ENCODE measurements around the gene SPRED2. TPM values are rescaled to one million over a fixed set of nuclear protein-coding genes. Genes with fewer than 3 reads are reported as not detected.

SPRED2 gene
- total RNA-seq, 4 donors from 2014 or later, result 12.5 to 21.2 (median 13.8) TPM

DNA sequence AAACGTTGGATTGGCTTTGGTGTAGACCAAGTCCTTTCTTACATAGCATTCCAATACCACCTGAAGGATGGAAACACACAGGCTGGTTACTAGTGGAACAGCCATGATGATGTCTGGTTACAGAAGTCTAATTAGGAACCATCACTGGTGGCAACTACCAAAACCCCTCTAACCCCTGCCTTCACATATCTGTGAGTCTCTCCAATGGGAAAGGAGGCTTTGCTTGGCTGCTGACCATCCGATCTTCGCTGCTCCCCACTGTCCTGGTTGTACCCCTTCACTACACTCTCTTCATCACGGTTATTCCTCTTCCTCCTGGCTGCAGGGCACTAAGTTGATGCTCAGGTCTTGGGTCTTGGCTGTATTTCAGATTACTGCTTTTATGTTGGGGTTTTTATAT is 97.7 kb downstream of the SPRED2 start:
- WGBS, 2 donors (ENCODE audit: low coverage in 1 of 2), result 80 to 100% methylated on average over 1 to 3 of the region's 4 CpGs
- Histone ChIP-seq H3K27ac (no peak overlapping the region), H3K9me3 (no peaks in the 10 kb centered on the region), H3K27me3 (no peaks in the 10 kb centered on the region), H3K4me1 (no peaks in the 10 kb centered on the region), H3K36me3 (peaks cover 0 to 38% of the 10 kb centered on the region in 2 donors), H3K4me3 (no peak overlapping the region)
- no peak for ATAC-seq
- TF ChIP-seq EP300 (IDR thresholded peaks at IDR 0.05) (no peak), POLR2AphosphoS5 (IDR thresholded peaks at IDR 0.05) (no peak), POLR2A (IDR thresholded peaks at IDR 0.05) (no peak)
- TF ChIP-seq, protein P1, sequence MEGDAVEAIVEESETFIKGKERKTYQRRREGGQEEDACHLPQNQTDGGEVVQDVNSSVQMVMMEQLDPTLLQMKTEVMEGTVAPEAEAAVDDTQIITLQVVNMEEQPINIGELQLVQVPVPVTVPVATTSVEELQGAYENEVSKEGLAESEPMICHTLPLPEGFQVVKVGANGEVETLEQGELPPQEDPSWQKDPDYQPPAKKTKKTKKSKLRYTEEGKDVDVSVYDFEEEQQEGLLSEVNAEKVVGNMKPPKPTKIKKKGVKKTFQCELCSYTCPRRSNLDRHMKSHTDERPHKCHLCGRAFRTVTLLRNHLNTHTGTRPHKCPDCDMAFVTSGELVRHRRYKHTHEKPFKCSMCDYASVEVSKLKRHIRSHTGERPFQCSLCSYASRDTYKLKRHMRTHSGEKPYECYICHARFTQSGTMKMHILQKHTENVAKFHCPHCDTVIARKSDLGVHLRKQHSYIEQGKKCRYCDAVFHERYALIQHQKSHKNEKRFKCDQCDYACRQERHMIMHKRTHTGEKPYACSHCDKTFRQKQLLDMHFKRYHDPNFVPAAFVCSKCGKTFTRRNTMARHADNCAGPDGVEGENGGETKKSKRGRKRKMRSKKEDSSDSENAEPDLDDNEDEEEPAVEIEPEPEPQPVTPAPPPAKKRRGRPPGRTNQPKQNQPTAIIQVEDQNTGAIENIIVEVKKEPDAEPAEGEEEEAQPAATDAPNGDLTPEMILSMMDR (IDR thresholded peaks at IDR 0.05), result no peak

DNA sequence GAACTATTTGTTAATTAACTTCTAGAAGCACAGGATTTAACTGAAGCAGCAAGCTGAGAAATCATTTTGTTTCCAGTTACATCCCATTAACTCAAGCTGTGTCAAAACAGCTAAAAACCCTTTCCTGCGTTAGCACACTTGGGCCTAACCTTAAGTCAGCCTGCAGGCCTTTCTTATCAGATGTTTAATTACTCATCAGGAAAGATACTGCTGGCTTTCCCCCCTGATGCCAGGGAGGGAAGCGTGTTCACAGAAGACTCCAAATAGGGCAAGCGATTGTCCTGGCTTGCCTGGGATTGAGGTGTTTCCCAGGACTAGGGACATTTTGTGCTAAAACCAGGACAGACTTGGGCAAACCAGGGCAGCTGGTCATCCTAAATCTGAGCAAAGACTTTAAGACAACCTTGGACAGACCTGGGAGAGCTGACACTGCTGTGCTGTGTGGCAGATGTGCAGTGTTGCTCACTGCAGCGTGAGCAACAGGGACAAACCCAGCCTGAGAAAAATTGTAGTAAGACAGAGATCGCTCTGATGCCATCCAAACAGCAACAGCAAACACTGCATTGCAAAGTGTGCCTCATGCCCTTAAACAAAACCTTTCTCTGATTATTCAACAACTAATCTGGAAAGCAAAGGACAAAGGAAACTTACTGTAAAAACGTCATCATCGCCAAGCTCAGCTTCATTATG is 100.9 kb downstream of the SPRED2 start:
- Histone ChIP-seq H3K27me3 (no peaks in the 10 kb centered on the region), H3K27ac (no peak overlapping the region), H3K9me3 (no peaks in the 10 kb centered on the region), H3K36me3 (peaks cover 0 to 46% of the 10 kb centered on the region in 2 donors), H3K4me3 (no peak overlapping the region), H3K4me1 (no peaks in the 10 kb centered on the region)
- 84 to 93% methylated on average over 4 to 5 of the region's 7 CpGs for WGBS, 2 donors (ENCODE audit: low coverage in 1 of 2)
- no peak for TF ChIP-seq POLR2A (IDR thresholded peaks at IDR 0.05)
- TF ChIP-seq, protein P1 (IDR thresholded peaks at IDR 0.05), result no peak
- ATAC-seq, result no peak

DNA sequence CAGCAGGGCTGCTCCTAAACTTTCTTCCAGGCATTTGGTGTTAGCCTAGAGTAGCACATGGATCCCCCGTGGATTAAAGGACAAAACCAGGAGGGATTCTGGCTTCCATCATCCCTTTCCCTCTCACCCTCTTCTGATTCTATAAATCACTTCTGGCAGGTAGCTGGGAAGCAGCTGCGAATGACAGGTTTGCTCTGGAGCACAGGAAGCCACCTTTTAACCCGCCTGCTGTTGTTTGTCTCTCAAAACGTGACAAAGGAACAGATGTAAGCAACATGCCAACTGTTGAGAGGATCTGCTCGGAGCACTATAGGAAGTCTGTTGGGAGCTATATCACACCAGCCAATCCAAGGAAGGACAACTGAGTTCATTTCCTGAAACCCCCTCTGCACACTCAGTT is 102.9 kb downstream of the SPRED2 start:
- WGBS, 2 donors (ENCODE audit: low coverage in 1 of 2), result 66 to 74% methylated on average over 3 to 5 of the region's 5 CpGs
- Histone ChIP-seq H3K9me3 (no peaks in the 10 kb centered on the region), H3K27me3 (no peaks in the 10 kb centered on the region), H3K4me1 (no peaks in the 10 kb centered on the region), H3K36me3 (peaks cover 0 to 52% of the 10 kb centered on the region in 2 donors), H3K27ac (no peak overlapping the region), H3K4me3 (no peak overlapping the region)
- TF ChIP-seq POLR2A (IDR thresholded peaks at IDR 0.05) (no peak), POLR2AphosphoS5 (IDR thresholded peaks at IDR 0.05) (no peak), EP300 (IDR thresholded peaks at IDR 0.05) (no peak)
- TF ChIP-seq, protein P1 (IDR thresholded peaks at IDR 0.05), result no peak
- ATAC-seq, result no peak

DNA sequence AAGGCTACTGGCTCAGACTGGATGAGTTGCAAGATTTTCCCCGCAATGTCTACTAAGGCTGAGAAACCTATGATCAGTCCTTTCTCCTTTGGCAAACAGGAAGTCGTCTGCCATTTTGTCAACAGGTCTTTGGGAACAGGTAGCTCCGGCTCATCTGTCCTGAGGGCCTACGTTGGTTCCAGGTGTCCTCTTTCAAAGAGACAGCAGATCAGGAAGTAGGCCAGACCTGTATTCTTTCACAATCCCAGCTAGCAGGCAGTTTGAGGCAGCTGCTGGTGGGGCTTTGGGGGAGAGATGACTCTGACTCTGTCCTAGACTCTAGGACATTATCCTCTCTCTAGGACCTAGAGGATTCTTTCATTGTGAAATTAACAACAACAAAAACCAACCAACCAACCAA is 106.1 kb downstream of the SPRED2 start:
- TF ChIP-seq POLR2A (IDR thresholded peaks at IDR 0.05), result no peak
- TF ChIP-seq, protein P1 (IDR thresholded peaks at IDR 0.05), result no peak
- no peak for TF ChIP-seq POLR2AphosphoS5 (IDR thresholded peaks at IDR 0.05)
- TF ChIP-seq EP300 (IDR thresholded peaks at IDR 0.05), result no peak
- no peak for ATAC-seq
- no peak overlapping the region for H3K4me3 ChIP-seq
- 88 to 100% methylated on average over 1 to 3 of the region's 4 CpGs for whole genome bisulfite sequencing, 2 donors (ENCODE audit: low coverage in 1 of 2)
- no peaks in the 10 kb centered on the region for H3K4me1 ChIP-seq
- no peaks in the 10 kb centered on the region for H3K27me3 ChIP-seq
- H3K27ac ChIP-seq, result no peak overlapping the region
- peaks cover 0 to 31% of the 10 kb centered on the region in 2 donors for H3K36me3 ChIP-seq
- no peaks in the 10 kb centered on the region for H3K9me3 ChIP-seq

DNA sequence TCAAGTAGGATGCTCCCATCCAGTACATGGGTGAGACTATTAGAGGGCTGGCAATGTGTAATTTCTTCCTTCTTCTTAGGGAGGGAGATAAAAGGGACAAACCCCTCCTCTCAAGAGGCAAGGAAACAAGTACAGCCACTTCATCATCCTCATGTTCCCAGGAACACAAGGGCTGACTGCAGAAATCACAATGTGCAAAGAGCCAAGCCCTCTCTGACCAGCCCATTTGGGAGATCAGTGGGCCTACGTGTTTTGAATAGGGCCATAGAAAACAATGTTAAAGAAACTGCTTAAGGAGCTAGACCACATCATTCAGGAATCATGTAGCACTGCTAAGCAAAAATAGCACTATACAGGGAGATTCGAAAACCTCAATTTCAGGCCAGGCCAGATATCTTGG is 107.3 kb downstream of the SPRED2 start:
- TF ChIP-seq POLR2A (IDR thresholded peaks at IDR 0.05) (no peak), EP300 (IDR thresholded peaks at IDR 0.05) (no peak), POLR2AphosphoS5 (IDR thresholded peaks at IDR 0.05) (no peak)
- TF ChIP-seq, protein P1 (IDR thresholded peaks at IDR 0.05), result no peak
- no peak for ATAC-seq

More for the DNA sequence above, 107.3 kb downstream of the SPRED2 start:
- Histone ChIP-seq H3K27ac (no peak overlapping the region), H3K27me3 (no peaks in the 10 kb centered on the region), H3K4me3 (no peak overlapping the region), H3K36me3 (peaks cover 0 to 19% of the 10 kb centered on the region in 2 donors), H3K4me1 (peaks cover 0 to 8% (median 0%) of the 10 kb centered on the region in 3 donors), H3K9me3 (no peaks in the 10 kb centered on the region)
- WGBS, 2 donors (ENCODE audit: low coverage in 1 of 2), result 80 to 83% methylated on average over 2 of the region's 2 CpGs
